K562 (cell line): ENCODE measurements around the gene NOL4L. TPM values are rescaled to one million over a fixed set of nuclear protein-coding genes. Genes with fewer than 3 reads are reported as not detected.

Source experiments
- ATAC-seq: fragments of 200-7000 bp; cut with Tn5 transposase; 3 replicates; pipeline ENCODE4 v1.9.1; 2020; ENCODE audit warnings: moderate library complexity
- BruUV-seq: library from RNA; stranded (reverse); fragments of 400-500 nt; replicated peaks from 2 replicates; lab custom pipeline; 2021; lab: Mats Ljungman, UMichigan
- CTCF ChIA-PET: fragments of 300-600 bp; formaldehyde crosslinking; extraction: SDS; loops from one replicate; lab custom pipeline; 2021; ENCODE audit warnings: low intra/inter-chr PET ratio; lab: Yijun Ruan, JAX
- POLR2A ChIA-PET: fragments of 300-600, 350-650 bp; sonication (Branson Sonifier 250); formaldehyde crosslinking; extraction: SDS; loops from one replicate; lab custom pipeline; 2021; ENCODE audit warnings: antibody characterized with exemption, inconsistent platforms; lab: Yijun Ruan, JAX
- DNase-seq, 4 experiments: peaks; one replicate each; pipeline versions ENCODE4 v3.0.0 to v3.0.0-alpha.2; 2011 to 2018; ENCODE audit warnings: low spot score in 3 of 4, mixed read lengths in 3 of 4; ENCODE audit errors: extremely low read depth in 1 of 4
- FAIRE-seq: peaks from 2 replicates; lab custom pipeline; 2011; peaks lifted over from hg19 to GRCh38; lab: Jason Lieb, UNC
- H2AFZ ChIP-seq: 2 replicates; pipeline ENCODE4 v1.6.0; 2011; ENCODE audit warnings: low read depth, low read length, control low read depth, inconsistent platforms
- H3K27ac ChIP-seq: fragments of 200-600 bp; 3 replicates; pipeline ENCODE4 v1.8.0; 2011; ENCODE audit warnings: low read depth, mild to moderate bottlenecking, control low read depth, inconsistent platforms, low read length, moderate library complexity, mixed read lengths; ENCODE audit errors: extremely low read depth
- H3K27me3 ChIP-seq, 2 experiments: fragments of 300-600 bp in 1 of 2; 2 replicates in 1 of 2; 3 replicates in 1 of 2; pipeline versions ENCODE4 v1.6.0 to v1.8.0; 2011; ENCODE audit warnings: inconsistent platforms in 2 of 2, low read length in 2 of 2, mild to moderate bottlenecking in 1 of 2, mixed read lengths in 1 of 2, moderate library complexity in 1 of 2; ENCODE audit not compliant: control insufficient read depth in 2 of 2, insufficient read depth in 2 of 2
- H3K36me3 ChIP-seq: fragments of 300-600 bp; 3 replicates; pipeline ENCODE4 v1.8.0; 2011; ENCODE audit warnings: mild to moderate bottlenecking, low read length, inconsistent platforms; ENCODE audit not compliant: control insufficient read depth, insufficient read depth
- H3K4me1 ChIP-seq, 2 experiments: fragments of 200-600 bp in 1 of 2; replicated peaks in 1 of 2; 2 replicates in 1 of 2; 3 replicates in 1 of 2; pipeline versions ENCODE4 v1.5.1 to v1.8.0; 2011; ENCODE audit warnings: inconsistent platforms in 2 of 2, low read length in 2 of 2, mild to moderate bottlenecking in 1 of 2, mixed read lengths in 1 of 2, moderate library complexity in 1 of 2; ENCODE audit not compliant: control insufficient read depth in 2 of 2, insufficient read depth in 2 of 2
- H3K4me2 ChIP-seq: 2 replicates; pipeline ENCODE4 v1.6.1; 2011; ENCODE audit warnings: low read length, control low read depth, inconsistent platforms, mixed read lengths; ENCODE audit not compliant: insufficient read depth
- H3K4me3 ChIP-seq: fragments of 200-600 bp; sonication (generic), shearing (Covaris generic); 2 replicates; pipeline ENCODE4 v1.5.1; 2016; ENCODE audit warnings: control low read depth, inconsistent platforms
- H3K79me2 ChIP-seq: fragments of 200-600 bp; 3 replicates; pipeline ENCODE4 v1.8.0; 2011; ENCODE audit warnings: low read length, inconsistent platforms; ENCODE audit not compliant: control insufficient read depth, insufficient read depth
- H3K9ac ChIP-seq, 2 experiments: 2 replicates each; pipeline versions ENCODE4 v1.6.0 to v1.6.1; 2011; ENCODE audit warnings: low read depth in 2 of 2, low read length in 2 of 2, control low read depth in 1 of 2, inconsistent platforms in 1 of 2, mild to moderate bottlenecking in 1 of 2, mixed read lengths in 1 of 2; ENCODE audit not compliant: insufficient read depth in 1 of 2
- H3K9me1 ChIP-seq: one replicate; pipeline ENCODE4 v1.6.0; 2011; ENCODE audit warnings: inconsistent platforms, mild to moderate bottlenecking, low read length, moderate library complexity; ENCODE audit not compliant: control insufficient read depth, insufficient read depth
- H3K9me3 ChIP-seq: replicated peaks from 2 replicates; pipeline ENCODE4 v1.5.1; 2011; ENCODE audit warnings: low read depth, low read length, inconsistent platforms; ENCODE audit not compliant: control insufficient read depth, insufficient read depth
- H4K20me1 ChIP-seq: replicated peaks from 2 replicates; pipeline ENCODE4 v1.6.1; 2011; ENCODE audit warnings: low read length, inconsistent platforms, mixed read lengths; ENCODE audit not compliant: control insufficient read depth, insufficient read depth
- CXXC5 ChIP-seq: fragments of 250-450 bp; sonication (Bioruptor Pico); IDR thresholded peaks from 2 replicates; pipeline ENCODE4 v1.8.0; 2022; ENCODE audit warnings: inconsistent platforms, mild to moderate bottlenecking, moderate library complexity
- E2F3 ChIP-seq: fragments of 250-450 bp; sonication (Bioruptor Pico); IDR thresholded peaks from 2 replicates; pipeline ENCODE4 v1.4.0; 2020; ENCODE audit warnings: mild to moderate bottlenecking
- FIP1L1 ChIP-seq: fragments of 200-400 bp; formaldehyde crosslinking; IDR thresholded peaks from 2 replicates; pipeline ENCODE4 v1.6.1; 2018; ENCODE audit warnings: mild to moderate bottlenecking, low read depth, low read length; ENCODE audit not compliant: poor library complexity, severe bottlenecking
- KAT7 ChIP-seq: sonication (generic); formaldehyde crosslinking; IDR thresholded peaks from 2 replicates; pipeline ENCODE4 v1.8.0; 2022; ENCODE audit warnings: missing genetic modification reagents, mild to moderate bottlenecking, borderline replicate concordance
- KLF16 ChIP-seq: IDR thresholded peaks from 2 replicates; pipeline ENCODE4 v1.6.1; 2016; ENCODE audit warnings: antibody characterized with exemption
- MYNN ChIP-seq, 2 experiments: sonication (generic); formaldehyde crosslinking in 1 of 2; IDR thresholded peaks; 2 replicates each; pipeline versions ENCODE4 v1.5.0 to v1.6.1; 2016 to 2020; ENCODE audit warnings: antibody characterized with exemption in 1 of 2, missing genetic modification reagents in 1 of 2
- NR2C2 ChIP-seq, 2 experiments: fragments of 200-800 bp in 1 of 2; sonication (Bioruptor generic) in 1 of 2; sonication (generic) in 1 of 2; formaldehyde crosslinking in 1 of 2; IDR thresholded peaks; 2 replicates each; pipeline versions ENCODE4 v1.6.1 to v1.8.0; 2016 to 2022; ENCODE audit warnings: mild to moderate bottlenecking in 1 of 2, missing compliant biosample characterization in 1 of 2, missing genetic modification characterization in 1 of 2, missing genetic modification reagents in 1 of 2
- PHTF2 ChIP-seq: fragments of 250-450 bp; sonication (Bioruptor Pico); IDR thresholded peaks from 2 replicates; pipeline ENCODE4 v1.5.0; 2021; ENCODE audit warnings: mild to moderate bottlenecking
- POLR2G ChIP-seq: fragments of 200-400 bp; formaldehyde crosslinking; IDR thresholded peaks from 2 replicates; pipeline ENCODE4 v1.6.1; 2017; ENCODE audit warnings: low read depth, mild to moderate bottlenecking, antibody characterized with exemption, low read length, moderate library complexity
- RAD21 ChIP-seq, 2 experiments: fragments of 250-450 bp in 1 of 2; fragments of 450-650 bp in 1 of 2; sonication (Bioruptor Pico) in 1 of 2; formaldehyde crosslinking in 1 of 2; IDR thresholded peaks in 1 of 2; conservative IDR thresholded peaks in 1 of 2; 2 replicates each; pipeline versions ENCODE4 v1.4.0 to v1.8.0; 2020 to 2022; ENCODE audit warnings: mild to moderate bottlenecking in 2 of 2, moderate library complexity in 1 of 2
- TCF3 ChIP-seq: sonication (generic); formaldehyde crosslinking; IDR thresholded peaks from 2 replicates; pipeline ENCODE4 v1.4.0; 2020; ENCODE audit warnings: mild to moderate bottlenecking, missing genetic modification reagents
- ZFP30 ChIP-seq: fragments of 250-450 bp; sonication (Bioruptor Pico); IDR thresholded peaks from 2 replicates; pipeline ENCODE4 v1.8.0; 2022; ENCODE audit warnings: moderate library complexity, mild to moderate bottlenecking, inconsistent platforms, borderline replicate concordance
- ZNF175 ChIP-seq: fragments of 200-800 bp; sonication (Bioruptor generic); IDR thresholded peaks from 2 replicates; pipeline ENCODE4 v1.6.1; 2016; ENCODE audit warnings: low read depth, mild to moderate bottlenecking, missing genetic modification characterization, missing compliant biosample characterization
- ZNF586 ChIP-seq: fragments of 450-650 bp; formaldehyde crosslinking; conservative IDR thresholded peaks from 2 replicates; pipeline ENCODE4 v1.4.0; 2020; ENCODE audit warnings: mild to moderate bottlenecking, moderate library complexity
- ZNF699 ChIP-seq: fragments of 250-450 bp; sonication (Bioruptor Pico); IDR thresholded peaks from 2 replicates; pipeline ENCODE4 v1.8.0; 2021; ENCODE audit warnings: mild to moderate bottlenecking, moderate library complexity; ENCODE audit not compliant: insufficient replicate concordance
- WGBS: fragments of 100-300 bp; shearing (Covaris generic); methylation state at CpG from one replicate; pipeline ENCODE4 v1.1.6; 2016; ENCODE audit warnings: low coverage, mixed read lengths; ENCODE audit not compliant: insufficient coverage; ENCODE audit errors: missing lambda C conversion rate; 5-methylcytosine and 5-hydroxymethylcytosine counted together
- in situ Hi-C: fragments of 300-500 bp; cut with MboI; formaldehyde crosslinking; loops from 4 replicates; pipeline ENCODE4 v1.15.0; 2018; ENCODE audit warnings: inconsistent platforms, mixed read lengths
- intact Hi-C: fragments of 100-400 bp; cut with micrococcal nuclease; formaldehyde crosslinking; loops from 2 replicates; pipeline ENCODE4 v1.14.2; 2022
- polyA plus RNA-seq, 8 experiments: library from polyadenylated mRNA; depleted of rRNA in 4 of 8; stranded (reverse) in 5 of 8; unstranded in 3 of 8; fragments of >200 nt; fragmentation: Nextera tagmentation in 2 of 8; fragmentation: Illumina TruSeq in 1 of 8; extraction: Ambion mirVana in 2 of 8; extraction: Trizol in 1 of 8; gene quantifications; 2 replicates each; pipeline versions ENCODE4 v1.2.1 to v1.2.3, GENCODE V29; 2011 to 2014; ENCODE audit warnings: inconsistent platforms in 1 of 8, missing spikeins in 1 of 8
- total RNA-seq, 7 experiments: library from RNA; depleted of rRNA in 6 of 7; stranded (reverse); fragments of >200 nt in 6 of 7; fragmentation: Illumina TruSeq in 2 of 7; extraction: Trizol in 2 of 7; gene quantifications; 2 replicates each; pipeline versions ENCODE4 v1.2.1 to v1.2.3, GENCODE V29; 2011 to 2021; ENCODE audit warnings: low replicate concordance in 1 of 7
- TF ChIP-seq, protein P1 (sequence below): sonication (generic); formaldehyde crosslinking; IDR thresholded peaks from 2 replicates; pipeline ENCODE4 v1.9.0; 2022; ENCODE audit warnings: mild to moderate bottlenecking, missing genetic modification reagents
- TF ChIP-seq, protein P2 (sequence below): fragments of 250-450 bp; sonication (Bioruptor Pico); IDR thresholded peaks from 2 replicates; pipeline ENCODE4 v1.5.0; 2021; ENCODE audit warnings: mild to moderate bottlenecking, borderline replicate concordance
- TF ChIP-seq, protein P3 (sequence below), 2 experiments: fragments of 250-450 bp in 1 of 2; fragments of 450-650 bp in 1 of 2; sonication (Bioruptor Pico) in 1 of 2; IDR thresholded peaks; 2 replicates each; pipeline versions ENCODE4 v1.6.1 to v1.8.0; 2016 to 2021; ENCODE audit warnings: mild to moderate bottlenecking in 2 of 2, moderate library complexity in 2 of 2, missing compliant biosample characterization in 1 of 2, missing genetic modification characterization in 1 of 2

Gene NOL4L
- total and polyA plus RNA-seq, 9 of the 15 experiments (the other 6 are each of a cell fraction or from before 2014, with no cell fraction given) = 5.1 to 36.2 (median 13.6) TPM

DNA sequence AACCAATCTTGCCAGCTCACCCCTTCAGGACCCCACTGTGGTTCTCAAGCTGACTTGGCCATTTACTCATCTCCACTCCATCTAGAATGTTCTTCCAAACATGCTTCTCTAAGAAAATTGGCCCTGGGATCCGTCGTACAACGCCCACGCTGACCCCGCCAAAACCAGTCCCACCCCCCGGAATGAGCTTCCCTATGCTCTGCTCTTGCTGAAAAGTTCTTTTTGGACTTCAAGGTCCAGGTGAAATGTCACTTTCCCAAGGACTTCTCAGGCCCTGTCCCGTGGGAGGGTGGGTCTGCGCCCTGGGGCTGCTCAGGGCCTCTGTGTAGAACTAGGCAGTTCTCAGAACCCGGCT lies 9.9 kb downstream of the NOL4L start:
- H3K4me3 ChIP-seq = no peak overlapping the region
- H2AFZ ChIP-seq = 0 out of 2 replicates have a peak overlapping the region, but pooled peaks have one; percentile 12
- ChIA-PET POLR2A (interaction anchor here (0.6 to 1.7 kb wide), 4 partner anchors 10 to 36 kb away, joined by 3 to 9 read pairs (median 4); no protein-coding TSS in a partner anchor), CTCF (no interaction called here)
- peak overlapping the region; percentile 61 for H3K27ac ChIP-seq
- BruUV-seq = no TSS peak
- no peak for DNase-seq
- 22% methylated on average over 9 of the region's 9 CpGs for WGBS
- intact Hi-C loops = no loop called here
- H3K79me2 ChIP-seq = peaks cover 98% of the 10 kb centered on the region
- peak; percentile 5 for ATAC-seq
- peak overlapping the region; percentile 69 for H3K4me2 ChIP-seq
- H3K4me1 ChIP-seq = peaks cover 67 to 83% of the 10 kb centered on the region in 2 experiments
- FAIRE-seq = peak; percentile 23
- H3K27me3 ChIP-seq = no peaks in the 10 kb centered on the region
- in situ Hi-C loops = no loop called here
- no peaks in the 10 kb centered on the region for H3K9me3 ChIP-seq
- H3K9me1 ChIP-seq = no peaks in the 10 kb centered on the region
- no peaks in the 10 kb centered on the region; the same call in 1 of the 2 replicates for H4K20me1 ChIP-seq
- H3K9ac ChIP-seq = peak overlapping the region; percentile 59 to 90
- peaks cover 36% of the 10 kb centered on the region for H3K36me3 ChIP-seq
- TF ChIP-seq CXXC5 (CRISPR knock-in tag) = no peak
- no peak for TF ChIP-seq ZNF586 (CRISPR knock-in tag)
- TF ChIP-seq, protein P1, sequence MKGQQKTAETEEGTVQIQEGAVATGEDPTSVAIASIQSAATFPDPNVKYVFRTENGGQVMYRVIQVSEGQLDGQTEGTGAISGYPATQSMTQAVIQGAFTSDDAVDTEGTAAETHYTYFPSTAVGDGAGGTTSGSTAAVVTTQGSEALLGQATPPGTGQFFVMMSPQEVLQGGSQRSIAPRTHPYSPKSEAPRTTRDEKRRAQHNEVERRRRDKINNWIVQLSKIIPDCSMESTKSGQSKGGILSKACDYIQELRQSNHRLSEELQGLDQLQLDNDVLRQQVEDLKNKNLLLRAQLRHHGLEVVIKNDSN (CRISPR knock-in tag) = 0 out of 2 replicates have a peak, but pooled peaks have one; percentile 3
- TF ChIP-seq PHTF2 (CRISPR knock-in tag) = no peak
- TF ChIP-seq ZNF699 (CRISPR knock-in tag) = no peak
- no peak for TF ChIP-seq E2F3 (CRISPR knock-in tag)
- no peak for TF ChIP-seq FIP1L1
- no peak for TF ChIP-seq NR2C2 (CRISPR knock-in tag; IDR thresholded peaks at IDR 0.05)
- peak; percentile 13; the same call in 1 of the 2 replicates for TF ChIP-seq NR2C2 (tag; IDR thresholded peaks at IDR 0.05)
- TF ChIP-seq, protein P2, sequence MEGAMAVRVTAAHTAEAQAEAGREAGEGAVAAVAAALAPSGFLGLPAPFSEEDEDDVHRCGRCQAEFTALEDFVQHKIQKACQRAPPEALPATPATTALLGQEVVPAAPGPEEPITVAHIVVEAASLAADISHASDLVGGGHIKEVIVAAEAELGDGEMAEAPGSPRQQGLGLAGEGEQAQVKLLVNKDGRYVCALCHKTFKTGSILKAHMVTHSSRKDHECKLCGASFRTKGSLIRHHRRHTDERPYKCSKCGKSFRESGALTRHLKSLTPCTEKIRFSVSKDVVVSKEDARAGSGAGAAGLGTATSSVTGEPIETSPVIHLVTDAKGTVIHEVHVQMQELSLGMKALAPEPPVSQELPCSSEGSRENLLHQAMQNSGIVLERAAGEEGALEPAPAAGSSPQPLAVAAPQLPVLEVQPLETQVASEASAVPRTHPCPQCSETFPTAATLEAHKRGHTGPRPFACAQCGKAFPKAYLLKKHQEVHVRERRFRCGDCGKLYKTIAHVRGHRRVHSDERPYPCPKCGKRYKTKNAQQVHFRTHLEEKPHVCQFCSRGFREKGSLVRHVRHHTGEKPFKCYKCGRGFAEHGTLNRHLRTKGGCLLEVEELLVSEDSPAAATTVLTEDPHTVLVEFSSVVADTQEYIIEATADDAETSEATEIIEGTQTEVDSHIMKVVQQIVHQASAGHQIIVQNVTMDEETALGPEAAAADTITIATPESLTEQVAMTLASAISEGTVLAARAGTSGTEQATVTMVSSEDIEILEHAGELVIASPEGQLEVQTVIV (CRISPR knock-in tag) = no peak
- TF ChIP-seq, protein P3, sequence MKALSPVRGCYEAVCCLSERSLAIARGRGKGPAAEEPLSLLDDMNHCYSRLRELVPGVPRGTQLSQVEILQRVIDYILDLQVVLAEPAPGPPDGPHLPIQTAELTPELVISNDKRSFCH (CRISPR knock-in tag; IDR thresholded peaks at IDR 0.05) = no peak
- TF ChIP-seq, protein P3 (tag; IDR thresholded peaks at IDR 0.05) = no peak
- no peak for TF ChIP-seq KLF16
- no peak for TF ChIP-seq MYNN (IDR thresholded peaks at IDR 0.05)
- no peak for TF ChIP-seq MYNN (CRISPR knock-in tag; IDR thresholded peaks at IDR 0.05)
- no peak for TF ChIP-seq POLR2G
- TF ChIP-seq TCF3 (CRISPR knock-in tag) = no peak
- no peak for TF ChIP-seq RAD21 (CRISPR knock-in tag; conservative IDR thresholded peaks at IDR 0.05 in 1 of 2, IDR thresholded peaks at IDR 0.05 in 1 of 2)
- 0 out of 2 replicates have a peak, but pooled peaks have one; percentile 5 for TF ChIP-seq KAT7 (CRISPR knock-in tag)
- no peak for TF ChIP-seq ZFP30
- TF ChIP-seq ZNF175 = no peak
